ENCODE results near the gene SPAG8.

- TF ChIP-seq CTCF (conservative IDR thresholded peaks at IDR 0.05) (no peak), EZH2 (IDR thresholded peaks at IDR 0.05; ENCODE audit: low read depth) (no peak)
Observed at GRCh38 chr9:35844628-35845270, 32.7 kb upstream of the SPAG8 start.

Data from PC-9 (cell line).